ENCODE measurements around the gene QKI.
"Not testable (repeated sequence)": the region's sequence is repeated elsewhere in the genome, so short reads cannot be mapped to it uniquely, and the experiment has no call there.

QKI gene

GRCh38 chr6:163585932-163586437 is 171.5 kb downstream of the QKI start:
- peak; percentile 96 for DNase-seq

- DNase-seq = no peak
These were observed 172.4 kb downstream of the QKI start for GRCh38 chr6:163586888-163587287.

- no peak for DNase-seq
These were observed 173.9 kb downstream of the QKI start for GRCh38 chr6:163588220-163588919.

GRCh38 chr6:163589387-163589786 is 174.9 kb downstream of the QKI start:
- no peak for DNase-seq

- DNase-seq = not testable (repeated sequence)
These were observed 175.6 kb downstream of the QKI start for GRCh38 chr6:163590132-163590531.

- no peak for DNase-seq
These were observed 178.4 kb downstream of the QKI start for GRCh38 chr6:163592872-163593271.

GRCh38 chr6:163596174-163596573 is 181.7 kb downstream of the QKI start:
- no peak for DNase-seq

GRCh38 chr6:163599136-163599535 is 184.6 kb downstream of the QKI start:
- no peak for DNase-seq

- DNase-seq = no peak
These were observed 185.2 kb downstream of the QKI start for GRCh38 chr6:163599684-163600083.

- DNase-seq = no peak
These were observed 185.8 kb downstream of the QKI start for GRCh38 chr6:163600331-163600730.

GRCh38 chr6:163600781-163601180 is 186.3 kb downstream of the QKI start:
- DNase-seq = no peak

GRCh38 chr6:163602851-163603250 is 188.3 kb downstream of the QKI start:
- no peak for DNase-seq

GRCh38 chr6:163603395-163603794 is 188.9 kb downstream of the QKI start:
- no peak for DNase-seq

GRCh38 chr6:163605385-163606097 is 191.0 kb downstream of the QKI start:
- DNase-seq = peak; percentile 67

GRCh38 chr6:163607792-163608191 is 193.3 kb downstream of the QKI start:
- no peak for DNase-seq

GRCh38 chr6:163608204-163608644 is 193.7 kb downstream of the QKI start:
- DNase-seq = no peak

- DNase-seq = no peak
These were observed 197.7 kb downstream of the QKI start for GRCh38 chr6:163612200-163612599.

GRCh38 chr6:163613025-163613424 is 198.5 kb downstream of the QKI start:
- no peak for DNase-seq

GRCh38 chr6:163613668-163614067 is 199.2 kb downstream of the QKI start:
- no peak for DNase-seq

GRCh38 chr6:163616452-163616851 is 201.9 kb downstream of the QKI start:
- no peak for DNase-seq

- no peak for DNase-seq
These were observed 203.0 kb downstream of the QKI start for GRCh38 chr6:163617549-163617948.

- no peak for DNase-seq
These were observed 205.6 kb downstream of the QKI start for GRCh38 chr6:163620101-163620500.

GRCh38 chr6:163620670-163621330 is 206.3 kb downstream of the QKI start:
- DNase-seq = no peak

GRCh38 chr6:163625265-163625664 is 210.7 kb downstream of the QKI start:
- no peak for DNase-seq

All from MV-4-11 (cell line).